Lung microvascular endothelial cell (primary cell): ENCODE data around the gene SGCG. TPM values are rescaled to one million over a fixed set of nuclear protein-coding genes. Genes with fewer than 3 reads are reported as not detected.
A peak's percentile ranks its signal among the peaks of the same experiment; 100 is the strongest.

Experiments
- DNase-seq, 2 donors: peaks; one replicate each; pipeline versions ENCODE4 v3.0.0 to v3.0.0-alpha.2; 2010; ENCODE audit warnings: low read depth in 2 of 2
- total RNA-seq: library from RNA; depleted of rRNA; stranded (reverse); fragments of >200 nt; gene quantifications from 2 replicates; pipeline ENCODE4 v1.2.1, GENCODE V29; 2014

Gene SGCG
- total RNA-seq, 1 donor from 2014 or later: not detected

- DNase-seq: peak; percentile 51 to 75
Observed at GRCh38 chr13:23323946-23324709, 143.3 kb downstream of the SGCG start.

- no peak for DNase-seq
Observed at GRCh38 chr13:23325191-23325590, 144.4 kb downstream of the SGCG start.

GRCh38 chr13:23330356-23330755 lies 149.6 kb downstream of the SGCG start:
- no peak for DNase-seq

- no peak for DNase-seq
Observed at GRCh38 chr13:23339225-23339624, 158.4 kb downstream of the SGCG start.

- DNase-seq: no peak
Observed at GRCh38 chr13:23344931-23345595, 164.3 kb downstream of the SGCG start.

- no peak for DNase-seq
Observed at GRCh38 chr13:23347601-23348000, 166.8 kb downstream of the SGCG start.

- peak in 1 of 2 donors; percentile 14 for DNase-seq
Observed at GRCh38 chr13:23348262-23349127, 167.7 kb downstream of the SGCG start.

GRCh38 chr13:23349161-23349897 lies 168.6 kb downstream of the SGCG start:
- DNase-seq: no peak

- peak in 1 of 2 donors; percentile 24 for DNase-seq
Observed at GRCh38 chr13:23350009-23350408, 169.2 kb downstream of the SGCG start.

- no peak for DNase-seq
Observed at GRCh38 chr13:23352161-23352560, 171.4 kb downstream of the SGCG start.

- DNase-seq: no peak
Observed at GRCh38 chr13:23354520-23354919, 173.7 kb downstream of the SGCG start.

- DNase-seq: no peak
Observed at GRCh38 chr13:23356368-23356767, 175.6 kb downstream of the SGCG start.

- no peak for DNase-seq
Observed at GRCh38 chr13:23357349-23357748, 176.6 kb downstream of the SGCG start.

GRCh38 chr13:23359882-23360281 lies 179.1 kb downstream of the SGCG start:
- DNase-seq: no peak

GRCh38 chr13:23365652-23366051 lies 184.9 kb downstream of the SGCG start:
- no peak for DNase-seq

GRCh38 chr13:23367907-23368306 lies 187.1 kb downstream of the SGCG start:
- DNase-seq: no peak

GRCh38 chr13:23372264-23372906 lies 191.6 kb downstream of the SGCG start:
- peak in 1 of 2 donors; percentile 60 for DNase-seq
